ENCODE data around the gene RGS6. TPM values are rescaled to one million over a fixed set of nuclear protein-coding genes. Genes with fewer than 3 reads are reported as not detected.

RGS6 gene
- total RNA-seq, 1 donor from 2014 or later: 26.0 TPM

DNA sequence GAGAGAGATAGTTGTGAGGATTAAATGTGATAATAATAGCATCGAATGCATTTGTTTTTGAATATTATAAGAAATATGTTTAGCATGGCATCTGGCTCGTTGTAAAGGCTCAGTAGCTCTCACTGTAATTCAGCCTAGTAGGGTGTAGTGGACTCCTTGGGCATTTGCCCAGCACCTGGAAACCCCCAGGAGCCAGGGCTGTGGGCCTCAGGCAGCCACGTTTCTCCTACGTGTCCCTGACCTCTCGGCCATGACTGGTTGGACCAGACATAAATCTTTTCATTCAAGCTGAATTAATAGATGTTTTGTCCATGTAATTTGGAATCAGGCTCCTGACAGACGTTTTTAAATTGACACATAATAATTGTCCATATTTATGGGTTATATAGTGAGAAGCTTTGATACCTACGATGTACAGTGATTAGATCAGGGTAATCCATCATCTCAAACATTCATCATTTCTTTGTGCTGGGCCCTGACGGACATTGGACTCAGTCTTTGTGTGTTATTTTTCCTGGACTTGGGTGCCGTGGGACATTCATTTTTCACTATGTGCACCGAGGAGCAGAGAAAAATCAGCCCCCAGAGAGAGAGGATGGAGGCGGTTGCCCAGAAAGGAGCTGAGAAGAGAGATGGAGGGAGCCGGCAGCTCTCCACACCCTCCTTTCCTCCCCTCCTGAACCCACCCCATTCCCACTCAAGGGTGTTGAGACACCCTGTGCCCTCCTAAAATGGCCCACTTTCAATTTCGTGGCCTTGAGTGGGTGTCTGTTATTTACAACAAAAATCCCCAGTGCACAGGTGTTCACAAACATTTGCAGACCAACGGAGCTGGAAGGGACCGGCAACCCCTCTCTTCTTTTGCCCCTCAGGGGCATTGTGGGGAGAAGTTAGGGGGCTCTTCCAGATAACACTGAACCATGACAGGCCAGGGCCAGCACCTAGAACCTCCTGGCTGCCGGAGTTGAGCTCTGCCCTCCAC, 665.3 kb downstream of the RGS6 start:
- no peak for DNase-seq
- intact Hi-C loops (cut with micrococcal nuclease): no loop called here
- no peak for ATAC-seq

GRCh38 chr14:72598306-72598705, 666.1 kb downstream of the RGS6 start:
- intact Hi-C loops (cut with micrococcal nuclease): no loop called here
- ATAC-seq (no peak), DNase-seq (no peak)

DNA sequence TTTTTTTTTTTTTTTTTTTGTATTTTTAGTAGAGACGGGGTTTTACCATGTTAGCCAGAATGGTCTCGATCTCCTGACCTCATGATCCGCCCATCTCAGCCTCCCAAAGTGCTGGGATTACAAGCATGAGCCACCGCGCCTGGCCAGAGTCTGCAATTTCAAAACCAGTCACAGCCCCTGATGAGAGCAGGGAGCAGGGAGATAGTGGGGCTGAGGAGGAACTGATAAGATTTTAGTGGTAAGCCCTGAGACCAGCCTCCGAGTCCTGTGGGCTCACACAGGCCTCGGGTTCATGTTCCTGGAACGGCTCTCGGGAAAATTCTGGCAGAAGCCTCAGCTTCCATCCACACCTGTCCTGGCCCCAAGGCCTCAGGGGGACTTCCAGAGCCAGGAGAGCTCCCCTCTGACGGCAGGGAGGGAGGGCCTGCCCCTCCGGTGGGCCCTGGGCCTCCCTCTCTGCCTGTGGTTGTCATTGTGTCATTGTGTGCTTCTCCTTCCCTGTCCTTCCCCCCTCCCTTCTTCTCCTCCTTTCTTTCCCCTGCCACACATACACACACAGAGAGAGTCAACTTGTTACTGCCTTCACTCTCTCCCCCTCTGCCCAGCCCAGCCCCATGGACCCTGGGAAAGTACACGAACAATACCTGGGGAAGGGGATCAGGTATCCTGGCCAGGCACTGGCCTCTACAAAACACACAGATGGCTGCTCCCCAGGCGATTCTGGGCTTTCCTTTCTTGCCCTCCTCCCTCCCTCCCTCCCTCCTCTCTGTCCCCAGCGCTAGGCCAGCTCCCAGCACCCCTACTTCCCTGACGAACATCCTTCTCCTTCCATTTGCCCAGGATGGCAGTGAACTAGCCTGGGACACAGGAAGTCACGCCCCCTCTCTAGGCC, 667.6 kb downstream of the RGS6 start:
- ATAC-seq (peak; percentile 20), DNase-seq (no peak)
- intact Hi-C loops (cut with micrococcal nuclease): no loop called here

DNA sequence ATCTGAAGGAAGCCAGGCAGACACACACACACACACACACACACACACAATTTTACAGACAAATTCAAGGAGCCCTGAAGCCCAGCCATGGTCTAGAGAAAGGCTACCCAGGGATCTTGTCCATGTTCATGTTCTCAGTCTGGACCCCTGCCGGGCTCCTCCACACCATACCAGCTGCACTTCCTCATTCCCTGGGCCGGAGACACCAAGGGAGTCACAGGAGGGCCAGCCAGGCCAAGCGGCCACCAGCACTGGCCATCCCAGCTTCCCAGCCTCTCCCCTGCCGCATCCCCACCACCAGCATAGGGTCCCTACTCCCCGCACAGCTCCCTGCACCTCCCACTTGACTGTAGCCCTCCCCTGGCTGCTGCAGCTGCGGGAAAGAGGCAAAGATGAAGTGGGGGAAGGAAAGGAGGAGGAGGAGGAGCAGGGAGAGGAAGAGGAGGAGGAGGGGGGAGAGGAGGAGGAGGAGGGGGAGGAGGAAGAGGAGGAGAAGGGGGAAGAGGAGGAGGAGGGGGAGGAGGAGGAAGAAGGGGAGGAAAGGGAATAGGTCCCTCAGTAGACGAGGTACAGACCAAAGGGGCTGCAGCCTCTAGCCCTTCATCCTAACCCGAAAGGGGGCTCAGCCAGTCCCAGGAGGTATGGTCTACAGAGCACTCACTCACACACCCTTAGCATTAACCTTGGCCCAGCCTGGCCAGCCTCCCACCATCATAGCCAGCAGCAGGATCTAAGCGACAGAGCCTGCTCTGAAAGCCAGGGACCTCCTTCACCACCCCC, 668.5 kb downstream of the RGS6 start:
- DNase-seq (no peak), ATAC-seq (peak; percentile 53)
- intact Hi-C loops (cut with micrococcal nuclease): no loop called here

GRCh38 chr14:72603639-72604038, 671.4 kb downstream of the RGS6 start:
- no peak for ATAC-seq
- DNase-seq: no peak
- intact Hi-C loops (cut with micrococcal nuclease): no loop called here

GRCh38 chr14:72604133-72604532, 671.9 kb downstream of the RGS6 start:
- no peak for DNase-seq
- intact Hi-C loops (cut with micrococcal nuclease): no loop called here
- ATAC-seq: no peak

GRCh38 chr14:72605096-72605920, 673.1 kb downstream of the RGS6 start:
- intact Hi-C loops (cut with micrococcal nuclease): no loop called here
- ATAC-seq: no peak
- DNase-seq: no peak

DNA sequence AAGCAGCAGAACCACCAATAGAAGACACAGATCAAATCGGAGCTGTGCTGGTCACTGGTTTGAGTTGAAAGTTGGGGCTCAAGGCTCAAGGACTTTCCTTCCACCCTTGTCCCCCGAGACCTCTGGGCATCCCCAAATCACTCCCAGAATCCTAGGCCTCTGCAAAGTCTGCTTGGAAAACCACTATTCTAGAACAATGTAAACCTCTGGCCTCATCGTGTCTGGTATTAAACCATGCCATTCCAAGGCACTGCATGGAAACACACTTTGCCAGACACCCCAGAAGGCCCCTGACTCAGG, 673.6 kb downstream of the RGS6 start:
- ATAC-seq (no peak), DNase-seq (no peak)
- intact Hi-C loops (cut with micrococcal nuclease): no loop called here

DNA sequence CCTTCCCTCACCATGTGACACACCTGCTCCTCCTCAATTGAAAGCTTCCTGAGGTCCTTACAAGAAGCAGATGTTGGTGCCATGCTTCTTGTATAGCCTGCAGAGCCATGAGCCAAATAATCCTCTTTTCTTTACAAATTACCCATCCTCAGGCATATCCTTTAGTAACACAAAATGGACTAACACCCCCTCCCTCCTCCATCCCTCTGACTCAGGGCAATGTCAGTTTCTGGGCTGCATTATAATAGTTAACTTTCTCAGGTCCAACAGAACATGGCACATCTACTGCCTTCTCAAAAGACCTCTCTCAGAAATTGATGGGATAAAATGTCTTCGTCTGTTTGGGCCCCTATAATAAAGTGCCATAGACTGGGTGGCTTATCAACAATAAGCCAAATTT, 674.6 kb downstream of the RGS6 start:
- ATAC-seq (no peak), DNase-seq (no peak)
- intact Hi-C loops (cut with micrococcal nuclease): no loop called here

DNA sequence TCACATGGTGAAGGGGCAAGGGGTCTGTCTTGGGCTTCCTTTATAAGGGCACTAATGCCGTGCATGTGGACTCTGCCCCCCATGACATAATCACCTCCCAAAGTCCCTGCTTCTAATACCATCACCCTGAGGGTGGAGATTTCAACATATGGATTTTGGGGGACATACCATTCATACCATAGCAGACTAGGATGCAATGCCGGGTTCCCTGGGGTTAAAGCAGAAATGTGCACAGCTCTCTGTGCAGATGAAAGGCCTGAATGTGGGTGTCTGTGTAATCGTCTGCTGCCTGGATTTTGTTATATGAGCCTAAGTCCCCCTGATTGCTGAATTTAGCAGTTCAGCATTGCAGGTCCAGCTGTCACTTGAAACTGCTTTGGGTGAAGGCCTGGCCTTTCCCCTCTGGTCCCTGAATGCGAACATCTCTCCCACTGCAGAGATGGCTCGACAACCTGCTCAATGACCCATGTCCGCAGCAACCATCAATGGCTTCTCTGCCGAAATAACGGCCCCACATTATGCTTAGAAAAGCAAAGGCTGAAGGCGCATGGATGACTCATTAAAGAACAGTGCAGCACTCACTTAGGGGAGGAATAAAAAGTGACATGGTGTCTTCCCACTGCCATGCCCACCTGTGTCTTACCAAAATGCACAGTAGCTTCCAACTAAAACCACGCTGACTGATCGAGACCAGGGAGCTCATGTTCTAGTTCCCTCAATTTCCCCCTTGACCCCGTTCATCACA, 675.3 kb downstream of the RGS6 start:
- DNase-seq (no peak), ATAC-seq (no peak)
- intact Hi-C loops (cut with micrococcal nuclease): no loop called here

DNA sequence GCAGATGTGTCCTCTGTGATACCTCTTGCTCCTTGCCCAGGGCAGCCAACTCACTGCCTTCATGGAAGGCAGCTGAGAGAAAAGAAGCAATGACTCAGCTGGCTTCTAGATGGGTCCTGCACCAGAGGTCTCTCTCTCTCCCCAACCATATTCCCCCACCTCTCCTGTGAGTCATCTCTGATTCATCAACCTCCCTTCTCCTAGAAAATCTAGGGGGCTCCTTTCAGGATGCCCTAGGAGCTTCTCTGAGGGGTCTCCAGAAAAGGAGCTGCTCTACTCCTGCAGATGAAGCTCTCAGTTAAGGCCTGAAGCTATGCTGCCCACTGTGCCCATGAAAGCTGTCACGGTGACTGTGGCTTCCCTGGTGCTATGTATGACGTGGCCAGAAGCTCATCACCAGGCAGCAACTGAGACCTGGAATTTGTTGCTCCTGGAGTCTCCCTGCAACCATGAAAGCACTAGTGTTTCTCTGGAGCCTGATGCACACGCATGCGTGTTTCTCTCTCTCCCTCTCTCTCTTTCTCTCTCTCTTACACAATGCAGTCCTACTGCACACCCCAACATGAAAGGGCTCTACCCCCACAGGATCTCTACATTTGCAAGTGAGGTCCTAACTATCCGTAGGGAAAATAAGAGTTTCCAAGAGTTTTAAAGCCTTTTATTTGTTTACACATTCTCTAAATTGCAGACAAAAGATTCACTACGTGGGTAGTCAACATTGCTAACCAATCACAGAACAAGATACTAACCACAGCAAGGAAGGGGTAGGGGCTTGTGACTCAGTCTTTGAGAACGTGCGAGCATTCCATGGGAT, 676.4 kb downstream of the RGS6 start:
- intact Hi-C loops (cut with micrococcal nuclease): no loop called here
- ATAC-seq: no peak
- no peak for DNase-seq

DNA sequence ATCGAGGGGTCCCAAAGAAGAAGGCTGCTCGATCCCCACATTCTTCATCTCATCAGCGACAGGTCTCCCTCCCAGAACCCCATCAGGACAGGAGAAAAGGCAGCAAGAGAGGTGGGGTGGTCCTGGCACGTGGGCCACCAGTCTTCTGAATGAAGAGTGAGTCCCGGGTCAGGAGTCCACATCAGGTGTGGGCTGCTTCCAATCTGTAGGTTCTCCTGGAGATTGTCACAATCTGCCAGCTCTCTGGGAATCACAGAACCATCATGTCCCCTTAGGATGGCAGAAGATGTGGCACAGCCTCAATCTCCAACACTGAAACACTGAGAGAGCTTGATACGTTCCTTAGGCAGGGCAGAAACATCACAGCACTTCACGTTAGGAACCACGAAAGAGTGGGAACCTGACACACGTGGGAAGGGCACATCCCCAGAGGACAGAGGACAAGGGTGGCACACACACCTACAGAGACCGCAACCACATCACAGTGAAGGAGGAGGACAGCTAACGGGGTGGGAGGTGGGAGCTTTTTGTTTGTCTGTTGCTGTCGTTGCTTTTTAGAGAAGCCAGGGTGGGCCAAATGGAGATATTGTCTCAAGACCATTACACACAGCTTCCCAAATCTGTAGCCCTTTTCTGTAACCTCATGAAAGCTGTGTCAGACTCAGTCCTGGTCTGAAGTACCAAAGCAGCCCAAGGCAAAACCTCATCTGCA, 677.1 kb downstream of the RGS6 start:
- DNase-seq (no peak), ATAC-seq (no peak)
- intact Hi-C loops (cut with micrococcal nuclease): no loop called here

GRCh38 chr14:72610096-72610830, 678.0 kb downstream of the RGS6 start:
- intact Hi-C loops (cut with micrococcal nuclease): no loop called here
- DNase-seq: no peak
- ATAC-seq: no peak

DNA sequence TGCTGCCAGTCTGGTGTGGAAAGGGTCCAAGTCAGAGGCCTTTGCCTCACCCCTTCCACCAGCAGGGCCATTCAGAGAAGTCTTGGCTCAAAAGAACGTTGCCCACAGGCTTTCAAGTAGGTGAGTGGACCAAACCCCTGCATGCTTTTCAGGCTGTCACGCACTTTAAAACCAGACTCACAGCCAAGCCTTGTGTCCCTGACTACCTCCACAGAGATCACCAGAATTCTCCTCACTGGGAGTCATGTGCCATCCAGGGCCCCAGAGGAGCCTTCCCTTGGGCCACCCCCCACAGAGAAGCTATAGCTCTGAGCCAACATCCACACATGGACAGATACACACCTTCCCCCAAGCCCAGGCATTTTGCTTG, 678.6 kb downstream of the RGS6 start:
- ATAC-seq: no peak
- no peak for DNase-seq
- intact Hi-C loops (cut with micrococcal nuclease): no loop called here

GRCh38 chr14:72611506-72611905, 679.3 kb downstream of the RGS6 start:
- intact Hi-C loops (cut with micrococcal nuclease): no loop called here
- no peak for DNase-seq

GRCh38 chr14:72612041-72612440, 679.8 kb downstream of the RGS6 start:
- intact Hi-C loops (cut with micrococcal nuclease): no loop called here
- no peak for ATAC-seq
- DNase-seq: no peak

More at GRCh38 chr14:72611506-72611905, 679.3 kb downstream of the RGS6 start:
- no peak for ATAC-seq
